Kasumi-1 (cell line): ENCODE data around the gene ZSCAN21.

Experiments used
- DNase-seq, 2 experiments: peaks; one replicate each; lab custom pipeline; 2025; lab: John Stamatoyannopoulos, UW

Gene ZSCAN21

GRCh38 chr7:100077205-100077604, 27.6 kb downstream of the ZSCAN21 start:
- no peak for DNase-seq

GRCh38 chr7:100079024-100079560, 29.5 kb downstream of the ZSCAN21 start:
- no peak for DNase-seq

- DNase-seq: no peak
These were observed 31.4 kb downstream of the ZSCAN21 start for GRCh38 chr7:100080907-100081534.

- DNase-seq: peak; percentile 98 to 99
These were observed 32.0 kb downstream of the ZSCAN21 start, which contains the start of gene ZNF3 for GRCh38 chr7:100081535-100082102. Gene ZNF3, minus strand, starts transcription at chr7:100081723. Its CDS starts 4,366 bp downstream, at chr7:100077357.

GRCh38 chr7:100082978-100083377, 33.4 kb downstream of the ZSCAN21 start:
- no peak for DNase-seq

- DNase-seq: no peak
These were observed 35.9 kb downstream of the ZSCAN21 start for GRCh38 chr7:100085515-100085914.

- DNase-seq: no peak
These were observed 37.6 kb downstream of the ZSCAN21 start for GRCh38 chr7:100087055-100087750.

- DNase-seq: no peak
These were observed 38.6 kb downstream of the ZSCAN21 start for GRCh38 chr7:100088095-100088620.

- peak; percentile 36 to 54 for DNase-seq
These were observed 39.3 kb downstream of the ZSCAN21 start, which contains the start of gene COPS6 for GRCh38 chr7:100088621-100089457. Gene COPS6, plus strand, starts transcription at chr7:100088969. Its CDS starts 22 bp downstream, at chr7:100088991.

- DNase-seq: no peak
These were observed 40.1 kb downstream of the ZSCAN21 start for GRCh38 chr7:100089458-100090196.

GRCh38 chr7:100090527-100091410, 41.2 kb downstream of the ZSCAN21 start:
- no peak for DNase-seq

- DNase-seq: peak in 1 of 2 experiments; percentile 17
These were observed 42.0 kb downstream of the ZSCAN21 start for GRCh38 chr7:100091411-100092181.

- no peak for DNase-seq
These were observed 43.5 kb downstream of the ZSCAN21 start for GRCh38 chr7:100093054-100093453.

GRCh38 chr7:100093498-100093897, 43.9 kb downstream of the ZSCAN21 start:
- no peak for DNase-seq

GRCh38 chr7:100093925-100094486, 44.4 kb downstream of the ZSCAN21 start:
- no peak for DNase-seq

- DNase-seq: no peak
These were observed 45.7 kb downstream of the ZSCAN21 start for GRCh38 chr7:100095289-100095688.

GRCh38 chr7:100095704-100096103, 46.1 kb downstream of the ZSCAN21 start:
- no peak for DNase-seq

- no peak for DNase-seq
These were observed 49.3 kb downstream of the ZSCAN21 start for GRCh38 chr7:100098913-100099312.

GRCh38 chr7:100099452-100099851, 49.9 kb downstream of the ZSCAN21 start:
- DNase-seq: no peak
